Tibial artery (tissue), 4 donors: Measurements from ENCODE around the gene DQX1.

Experiments used
- DNase-seq, 2 donors: peaks; one replicate each; pipeline ENCODE4 v3.0.0-alpha.2; 2019
- H3K27ac ChIP-seq, 2 donors: fragments of 200-600 bp; sonication (generic) in 1 of 2; 1 replicate in 1 of 2; 2 replicates in 1 of 2; pipeline ENCODE4 v1.5.1; 2018 to 2019; ENCODE audit warnings: mild to moderate bottlenecking in 1 of 2
- H3K27me3 ChIP-seq, 2 donors: fragments of 200-600 bp; sonication (generic) in 1 of 2; one replicate each; pipeline versions ENCODE4 v1.5.1 to v1.6.0; 2016 to 2019
- H3K36me3 ChIP-seq, 3 donors: fragments of 200-600 bp; sonication (generic) in 2 of 3; one replicate each; pipeline ENCODE4 v1.5.1; 2016 to 2019; ENCODE audit warnings: mild to moderate bottlenecking in 2 of 3
- H3K4me1 ChIP-seq, 4 donors: fragments of 200-600 bp; sonication (generic) in 2 of 4; 1 replicate in 3 of 4; 2 replicates in 1 of 4; pipeline ENCODE4 v1.5.1; 2016 to 2019
- H3K4me3 ChIP-seq, 2 donors: fragments of 200-600 bp; sonication (generic) in 1 of 2; 1 replicate in 1 of 2; 2 replicates in 1 of 2; pipeline ENCODE4 v1.5.1; 2018 to 2019; ENCODE audit warnings: mild to moderate bottlenecking in 2 of 2
- H3K9me3 ChIP-seq, 3 donors: fragments of 200-600 bp; sonication (generic) in 1 of 3; one replicate each; pipeline ENCODE4 v1.5.1; 2016 to 2019
- CTCF ChIP-seq, 2 experiments: fragments of 200-600 bp in 1 of 2; fragments of 450-650 bp in 1 of 2; IDR thresholded peaks; one replicate each; pipeline ENCODE4 v1.5.1; 2017 to 2019; ENCODE audit warnings: antibody characterized with exemption in 2 of 2, mild to moderate bottlenecking in 1 of 2, moderate library complexity in 1 of 2
- intact Hi-C: fragments of 100-400 bp; cut with DNase I; formaldehyde crosslinking; loops from one replicate; pipeline ENCODE4 v1.15.0; 2023; ENCODE audit warnings: low total_unique reads

The DQX1 gene

GRCh38 chr2:74482801-74483674 lies 43.0 kb downstream of the DQX1 start, which contains the start of the genes CCDC142 and TTC31:
TSS of gene CCDC142 (minus strand) at chr2:74482998. CDS start at chr2:74482837, 161 bp downstream.
TSS of gene TTC31 (plus strand) at chr2:74483081. CDS start at chr2:74483096, 15 bp downstream.
- intact Hi-C loops = loop anchor here (2.0 to 5.0 kb wide), 2 partner anchors 28 to 44 kb away; partner anchors contain the start of genes AUP1, DQX1, HTRA2 and INO80B

GRCh38 chr2:74481961-74482800 lies 43.9 kb downstream of the DQX1 start:
- DNase-seq = peak; percentile 67
- peaks cover 17 to 53% (median 26%) of the 10 kb centered on the region in 3 donors for H3K36me3 ChIP-seq
- no peaks in the 10 kb centered on the region for H3K9me3 ChIP-seq
- peak overlapping the region; percentile 84 to 86 for H3K4me3 ChIP-seq
- peaks cover 0 to 35% (median 26%) of the 10 kb centered on the region in 4 donors for H3K4me1 ChIP-seq
- peak overlapping the region; percentile 83 to 95 for H3K27ac ChIP-seq
- no peak for TF ChIP-seq CTCF (IDR thresholded peaks at IDR 0.05)
- intact Hi-C loops = loop anchor here (2.0 to 5.0 kb wide), 2 partner anchors 27 to 45 kb away; partner anchors contain the start of genes AUP1, DQX1, HTRA2 and INO80B
- H3K27me3 ChIP-seq = no peaks in the 10 kb centered on the region

More at GRCh38 chr2:74482801-74483674, 43.0 kb downstream of the DQX1 start, which contains the start of the genes CCDC142 and TTC31:
- DNase-seq = peak; percentile 98 to 99
- H3K27me3 ChIP-seq = no peaks in the 10 kb centered on the region
- H3K4me1 ChIP-seq = peaks cover 0 to 35% (median 26%) of the 10 kb centered on the region in 4 donors
- H3K36me3 ChIP-seq = peaks cover 17 to 50% (median 23%) of the 10 kb centered on the region in 3 donors
- H3K27ac ChIP-seq = peak within 1 kb of the TSS; percentile 83 to 95
- no peaks in the 10 kb centered on the region for H3K9me3 ChIP-seq
- peak; percentile 79 to 88 for TF ChIP-seq CTCF (IDR thresholded peaks at IDR 0.05)
- H3K4me3 ChIP-seq = peak within 1 kb of the TSS; percentile 84 to 86

GRCh38 chr2:74481431-74481830 lies 44.6 kb downstream of the DQX1 start:
- TF ChIP-seq CTCF (IDR thresholded peaks at IDR 0.05) = no peak
- Histone ChIP-seq H3K27me3 (no peaks in the 10 kb centered on the region), H3K4me3 (peak overlapping the region; percentile 84 to 86), H3K9me3 (no peaks in the 10 kb centered on the region), H3K4me1 (peaks cover 0 to 35% (median 26%) of the 10 kb centered on the region in 4 donors), H3K27ac (peak overlapping the region; percentile 83 to 95), H3K36me3 (peaks cover 10 to 50% (median 26%) of the 10 kb centered on the region in 3 donors)
- DNase-seq = no peak
- intact Hi-C loops = loop anchor here (5.0 kb wide), 1 partner anchor 46 kb away; the partner anchor contains the start of genes AUP1, DQX1 and HTRA2

- Histone ChIP-seq H3K4me1 (peaks cover 0 to 25% (median 15%) of the 10 kb centered on the region in 4 donors), H3K27ac (no peak overlapping the region), H3K4me3 (no peak overlapping the region), H3K9me3 (no peaks in the 10 kb centered on the region), H3K36me3 (peaks cover 15 to 47% (median 26%) of the 10 kb centered on the region in 3 donors), H3K27me3 (no peaks in the 10 kb centered on the region)
- TF ChIP-seq CTCF (IDR thresholded peaks at IDR 0.05) = no peak
- intact Hi-C loops = no loop called here
- no peak for DNase-seq
These were observed 51.1 kb downstream of the DQX1 start for GRCh38 chr2:74474899-74475298.

GRCh38 chr2:74474481-74474880 lies 51.5 kb downstream of the DQX1 start:
- H3K9me3 ChIP-seq = no peaks in the 10 kb centered on the region
- no peak overlapping the region for H3K27ac ChIP-seq
- no peak for TF ChIP-seq CTCF (IDR thresholded peaks at IDR 0.05)
- intact Hi-C loops = no loop called here
- DNase-seq = no peak
- H3K27me3 ChIP-seq = no peaks in the 10 kb centered on the region
- peaks cover 15 to 43% (median 26%) of the 10 kb centered on the region in 3 donors for H3K36me3 ChIP-seq
- H3K4me3 ChIP-seq = no peak overlapping the region
- H3K4me1 ChIP-seq = peaks cover 0 to 25% (median 13%) of the 10 kb centered on the region in 4 donors
